PC-3 (cell line): Measurements from ENCODE around the gene SPNS3. TPM values are rescaled to one million over a fixed set of nuclear protein-coding genes. Genes with fewer than 3 reads are reported as not detected.

ENCODE experiments used
- ATAC-seq: fragments of 200-7000 bp; cut with Tn5 transposase; 2 replicates; pipeline ENCODE4 v1.9.1; 2020; ENCODE audit warnings: mild to moderate bottlenecking, moderate library complexity
- BruUV-seq: library from RNA; stranded (reverse); fragments of 400-500 nt; replicated peaks from 2 replicates; lab custom pipeline; 2021; lab: Mats Ljungman, UMichigan
- CTCF ChIA-PET: fragments of 300-600 bp; sonication (Branson Sonifier 250); formaldehyde crosslinking; loops from one replicate; lab custom pipeline; 2022; ENCODE audit warnings: antibody characterized with exemption; lab: Charles Lee
- POLR2A ChIA-PET: fragments of 300-600 bp; sonication (Branson Sonifier 250); formaldehyde crosslinking; loops from one replicate; lab custom pipeline; 2022; ENCODE audit warnings: antibody characterized with exemption; ENCODE audit not compliant: unreplicated experiment; lab: Charles Lee
- DNase-seq: peaks from one replicate; pipeline ENCODE4 v3.0.0-alpha.2; 2015
- H2AFZ ChIP-seq: fragments of 300-600 bp; sonication (generic); 2 replicates; pipeline ENCODE4 v1.6.0; 2016; ENCODE audit warnings: antibody characterized with exemption, low read length
- H3F3A ChIP-seq: fragments of 300-600 bp; sonication (generic); one replicate; pipeline ENCODE4 v1.6.0; 2017; ENCODE audit warnings: antibody characterized with exemption, low read length, control low read depth, mild to moderate bottlenecking; ENCODE audit not compliant: unreplicated experiment
- H3K27ac ChIP-seq: fragments of 300-600 bp; sonication (generic); 2 replicates; pipeline ENCODE4 v1.5.1; 2016; ENCODE audit warnings: mild to moderate bottlenecking, low read length
- H3K27me3 ChIP-seq: fragments of 300-600 bp; sonication (generic); 2 replicates; pipeline ENCODE4 v1.6.1; 2016; ENCODE audit warnings: low read length, mixed read lengths
- H3K36me3 ChIP-seq: fragments of 300-600 bp; sonication (generic); 2 replicates; pipeline ENCODE4 v1.6.1; 2016; ENCODE audit warnings: low read depth, mixed run types, low read length, mixed read lengths
- H3K4me1 ChIP-seq: fragments of 300-600 bp; sonication (generic); 2 replicates; pipeline ENCODE4 v1.5.1; 2016; ENCODE audit warnings: low read length; ENCODE audit not compliant: insufficient read depth
- H3K4me2 ChIP-seq: fragments of 300-600 bp; sonication (generic); 2 replicates; pipeline ENCODE4 v1.6.0; 2016; ENCODE audit warnings: low read length
- H3K4me3 ChIP-seq: fragments of 300-600 bp; sonication (generic); 2 replicates; pipeline ENCODE4 v1.5.1; 2016; ENCODE audit warnings: mild to moderate bottlenecking, low read length, mixed read lengths
- H3K79me2 ChIP-seq: fragments of 300-600 bp; sonication (generic); 2 replicates; pipeline ENCODE4 v1.6.1; 2017; ENCODE audit warnings: low read length, mixed read lengths
- H3K9ac ChIP-seq: fragments of 300-600 bp; sonication (generic); 2 replicates; pipeline ENCODE4 v1.6.0; 2016; ENCODE audit warnings: mild to moderate bottlenecking, low read length
- H3K9me2 ChIP-seq: fragments of 300-600 bp; sonication (generic); replicated peaks from 2 replicates; pipeline ENCODE4 v1.6.1; 2016; ENCODE audit warnings: mixed run types, low read length, mixed read lengths
- H3K9me3 ChIP-seq: fragments of 300-600 bp; sonication (generic); 2 replicates; pipeline ENCODE4 v1.6.1; 2016; ENCODE audit warnings: low read length, mixed read lengths
- H4K20me1 ChIP-seq: fragments of 300-600 bp; sonication (generic); 2 replicates; pipeline ENCODE4 v1.6.1; 2016; ENCODE audit warnings: low read length, mixed read lengths
- EZH2 ChIP-seq: fragments of 300-600 bp; sonication (generic); IDR thresholded peaks from one replicate; pipeline ENCODE4 v1.6.1; 2017; ENCODE audit warnings: antibody characterized with exemption, mild to moderate bottlenecking, low read length; ENCODE audit not compliant: unreplicated experiment
- EZH2phosphoT487 ChIP-seq: fragments of 300-600 bp; sonication (generic); IDR thresholded peaks from 2 replicates; pipeline ENCODE4 v1.6.1; 2018; ENCODE audit warnings: mild to moderate bottlenecking, antibody characterized with exemption, low read length, borderline replicate concordance
- intact Hi-C: fragments of 100-400 bp; cut with micrococcal nuclease; formaldehyde crosslinking; loops from 2 replicates; pipeline ENCODE4 v1.9.0; 2023
- total RNA-seq: library from RNA; depleted of rRNA; stranded (reverse); fragments of >200 nt; gene quantifications from 2 replicates; pipeline ENCODE4 v1.2.3, GENCODE V29; 2014
- TF ChIP-seq, protein P1 (sequence below): fragments of 300-600 bp; sonication (generic); conservative IDR thresholded peaks from 2 replicates; pipeline ENCODE4 v1.5.1; 2017; ENCODE audit warnings: antibody characterized with exemption, low read depth, mild to moderate bottlenecking, low read length

SPNS3 gene
- total RNA-seq, 1 experiment from 2014 or later: 0.69 TPM

DNA sequence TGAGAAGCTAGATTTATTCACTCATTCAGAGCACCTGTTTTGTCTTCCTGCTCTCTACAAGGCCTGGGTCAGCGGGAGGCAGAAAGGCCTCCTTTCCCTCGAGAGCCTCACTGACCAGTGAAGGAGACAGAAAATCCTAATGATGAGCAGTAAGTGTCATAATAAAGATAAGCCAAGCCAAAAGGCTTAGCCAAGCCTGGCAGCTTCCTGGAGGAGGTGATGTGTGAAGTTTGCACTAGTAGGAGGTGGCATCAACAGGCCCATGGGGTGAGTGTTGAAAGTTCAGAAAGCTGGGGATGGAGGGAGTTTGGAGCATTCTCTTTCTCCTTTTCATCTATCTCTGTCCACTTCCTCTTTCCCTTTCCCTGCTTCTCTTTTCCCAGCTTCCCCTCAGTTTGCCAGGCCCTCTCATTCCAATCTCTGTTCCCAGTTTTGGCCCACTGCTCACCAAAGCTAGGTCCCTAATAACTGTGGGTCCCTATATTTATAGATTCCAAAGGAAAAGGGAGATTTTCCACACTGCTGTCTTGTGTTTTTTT is 16.5 kb upstream of the SPNS3 start:
- no peak overlapping the region for H3K4me3 ChIP-seq
- ChIA-PET POLR2A (no interaction called here), CTCF (no interaction called here)
- H3K9me3 ChIP-seq: no peaks in the 10 kb centered on the region
- no peak overlapping the region for H3K27ac ChIP-seq
- H3K9me2 ChIP-seq: no peaks in the 10 kb centered on the region
- H3K79me2 ChIP-seq: no peaks in the 10 kb centered on the region
- no peak for ATAC-seq
- no peak overlapping the region for H3K9ac ChIP-seq
- TF ChIP-seq, protein P1, sequence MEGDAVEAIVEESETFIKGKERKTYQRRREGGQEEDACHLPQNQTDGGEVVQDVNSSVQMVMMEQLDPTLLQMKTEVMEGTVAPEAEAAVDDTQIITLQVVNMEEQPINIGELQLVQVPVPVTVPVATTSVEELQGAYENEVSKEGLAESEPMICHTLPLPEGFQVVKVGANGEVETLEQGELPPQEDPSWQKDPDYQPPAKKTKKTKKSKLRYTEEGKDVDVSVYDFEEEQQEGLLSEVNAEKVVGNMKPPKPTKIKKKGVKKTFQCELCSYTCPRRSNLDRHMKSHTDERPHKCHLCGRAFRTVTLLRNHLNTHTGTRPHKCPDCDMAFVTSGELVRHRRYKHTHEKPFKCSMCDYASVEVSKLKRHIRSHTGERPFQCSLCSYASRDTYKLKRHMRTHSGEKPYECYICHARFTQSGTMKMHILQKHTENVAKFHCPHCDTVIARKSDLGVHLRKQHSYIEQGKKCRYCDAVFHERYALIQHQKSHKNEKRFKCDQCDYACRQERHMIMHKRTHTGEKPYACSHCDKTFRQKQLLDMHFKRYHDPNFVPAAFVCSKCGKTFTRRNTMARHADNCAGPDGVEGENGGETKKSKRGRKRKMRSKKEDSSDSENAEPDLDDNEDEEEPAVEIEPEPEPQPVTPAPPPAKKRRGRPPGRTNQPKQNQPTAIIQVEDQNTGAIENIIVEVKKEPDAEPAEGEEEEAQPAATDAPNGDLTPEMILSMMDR: no peak
- TF ChIP-seq EZH2: no peak
- no peak for TF ChIP-seq EZH2phosphoT487
- intact Hi-C loops: no loop called here
- BruUV-seq: no TSS peak
- H2AFZ ChIP-seq: no peak overlapping the region
- no peaks in the 10 kb centered on the region for H4K20me1 ChIP-seq
- no peaks in the 10 kb centered on the region for H3K36me3 ChIP-seq
- DNase-seq: no peak
- no peaks in the 10 kb centered on the region for H3K27me3 ChIP-seq
- no peaks in the 10 kb centered on the region for H3F3A ChIP-seq
- H3K4me1 ChIP-seq: no peaks in the 10 kb centered on the region; the same call in 1 of the 2 replicates
- H3K4me2 ChIP-seq: no peak overlapping the region

DNA sequence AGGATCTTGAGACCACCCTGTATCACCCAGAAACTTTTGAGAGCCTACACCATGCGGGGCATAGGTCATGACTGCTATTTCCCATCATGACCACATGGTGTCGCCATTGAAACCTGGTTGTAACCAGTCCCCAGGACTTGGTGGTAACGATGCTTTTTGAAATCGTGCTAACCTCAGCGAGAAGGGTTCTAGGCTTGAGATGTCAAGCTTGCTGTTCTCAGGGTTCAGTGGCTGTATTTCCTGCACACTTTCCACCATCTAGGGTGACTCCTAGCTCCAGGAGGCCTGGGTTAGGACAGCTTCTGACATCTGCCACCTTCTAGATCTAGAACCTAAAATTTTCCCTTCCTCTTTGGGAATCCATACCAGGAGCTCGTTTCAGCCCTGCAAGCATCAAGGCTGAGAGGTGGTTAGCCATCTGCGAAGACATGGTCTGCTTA is 13.0 kb upstream of the SPNS3 start:
- ChIA-PET POLR2A (no interaction called here), CTCF (interaction anchor here (0.6 kb wide), 3 partner anchors 93 to 205 kb away, joined by 3 to 5 read pairs (median 3); no protein-coding TSS in a partner anchor)
- Histone ChIP-seq H4K20me1 (no peaks in the 10 kb centered on the region), H3K27me3 (no peaks in the 10 kb centered on the region), H3K4me3 (0 out of 2 replicates have a peak overlapping the region, but pooled peaks have one; percentile 42), H3K4me2 (peak overlapping the region; percentile 76), H2AFZ (peak overlapping the region; percentile 79), H3K27ac (no peak overlapping the region), H3K79me2 (no peaks in the 10 kb centered on the region), H3K9me2 (no peaks in the 10 kb centered on the region), H3K36me3 (no peaks in the 10 kb centered on the region), H3K9me3 (no peaks in the 10 kb centered on the region), H3K9ac (no peak overlapping the region), H3F3A (no peaks in the 10 kb centered on the region), H3K4me1 (no peaks in the 10 kb centered on the region)
- ATAC-seq: peak; percentile 81
- no peak for TF ChIP-seq EZH2
- TF ChIP-seq, protein P1: peak; percentile 74
- intact Hi-C loops: loop anchor here (2.0 to 10.0 kb wide), 3 partner anchors 74 to 206 kb away; partner anchors contain the start of gene SPNS2
- DNase-seq: peak; percentile 74
- no TSS peak for BruUV-seq

- Histone ChIP-seq H3K4me2 (no peak overlapping the region), H3K36me3 (no peaks in the 10 kb centered on the region), H3K9me2 (no peaks in the 10 kb centered on the region), H3K27me3 (no peaks in the 10 kb centered on the region), H3K9me3 (no peaks in the 10 kb centered on the region), H3K9ac (no peak overlapping the region), H2AFZ (no peak overlapping the region), H3K4me1 (no peaks in the 10 kb centered on the region), H4K20me1 (no peaks in the 10 kb centered on the region), H3K4me3 (no peak overlapping the region), H3F3A (no peaks in the 10 kb centered on the region), H3K79me2 (no peaks in the 10 kb centered on the region), H3K27ac (no peak overlapping the region)
- no TSS peak for BruUV-seq
- TF ChIP-seq EZH2phosphoT487: no peak
- TF ChIP-seq, protein P1: no peak
- TF ChIP-seq EZH2: no peak
- ChIA-PET CTCF (interaction anchor here (0.7 kb wide), 1 partner anchor 99 kb away, joined by 5 read pairs; no protein-coding TSS in a partner anchor), POLR2A (no interaction called here)
- intact Hi-C loops: loop anchor here (10.0 kb wide), 2 partner anchors 72 to 112 kb away; partner anchors contain the start of gene SPNS2
- ATAC-seq (no peak), DNase-seq (peak; percentile 31)
These were observed 10.9 kb upstream of the SPNS3 start for GRCh38 chr17:4422864-4423263.
